ENCODE measurements around the gene UBXN7. TPM values are rescaled to one million over a fixed set of nuclear protein-coding genes. Genes with fewer than 3 reads are reported as not detected.

UBXN7 gene
- total and polyA plus RNA-seq, 3 donors from 2014 or later, result 40.2 to 49.1 (median 40.4) TPM

- Histone ChIP-seq H3K9me3 (no peaks in the 10 kb centered on the region), H3K27me3 (no peaks in the 10 kb centered on the region), H3K4me1 (no peaks in the 10 kb centered on the region), H3K4me3 (no peak overlapping the region), H3K36me3 (ENCODE audit: low read depth, missing control alignments) (no peaks in the 10 kb centered on the region), H3K27ac (no peak overlapping the region)
- DNase-seq, result no peak
- no peak for TF ChIP-seq CTCF (IDR thresholded peaks at IDR 0.05)
- TF ChIP-seq POLR2A (IDR thresholded peaks at IDR 0.05), result no peak
- intact Hi-C loops (cut with DNase I; ENCODE audit: low total_unique reads), result no loop called here
- WGBS, 2 donors, result 72 to 78% methylated on average over 4 of the region's 4 CpGs
Measured at GRCh38 chr3:196356556-196356955, 75.7 kb downstream of the UBXN7 start.

- Histone ChIP-seq H3K4me3 (no peak overlapping the region), H3K27me3 (no peaks in the 10 kb centered on the region), H3K27ac (no peak overlapping the region), H3K9me3 (no peaks in the 10 kb centered on the region), H3K36me3 (ENCODE audit: low read depth, missing control alignments) (no peaks in the 10 kb centered on the region), H3K4me1 (no peaks in the 10 kb centered on the region)
- intact Hi-C loops (cut with DNase I; ENCODE audit: low total_unique reads), result no loop called here
- TF ChIP-seq CTCF (IDR thresholded peaks at IDR 0.05) (no peak), POLR2A (IDR thresholded peaks at IDR 0.05) (no peak)
- DNase-seq, result no peak
- WGBS, 2 donors, result 93 to 94% methylated on average over 1 of the region's 1 CpG
Measured at GRCh38 chr3:196355668-196356067, 76.6 kb downstream of the UBXN7 start.

- no peak for DNase-seq
- Histone ChIP-seq H3K27ac (no peak overlapping the region), H3K9me3 (no peaks in the 10 kb centered on the region), H3K4me3 (no peak overlapping the region), H3K36me3 (ENCODE audit: low read depth, missing control alignments) (no peaks in the 10 kb centered on the region), H3K27me3 (no peaks in the 10 kb centered on the region), H3K4me1 (no peaks in the 10 kb centered on the region)
- intact Hi-C loops (cut with DNase I; ENCODE audit: low total_unique reads), result no loop called here
- TF ChIP-seq CTCF (IDR thresholded peaks at IDR 0.05) (no peak), POLR2A (IDR thresholded peaks at IDR 0.05) (no peak)
- 74 to 75% methylated on average over 6 of the region's 6 CpGs for WGBS, 2 donors
Measured at GRCh38 chr3:196354132-196354531, 78.1 kb downstream of the UBXN7 start.

GRCh38 chr3:196351541-196351940, 80.7 kb downstream of the UBXN7 start:
- no peaks in the 10 kb centered on the region for H3K27me3 ChIP-seq

More at GRCh38 chr3:196351541-196351940, 80.7 kb downstream of the UBXN7 start:
- Histone ChIP-seq H3K9me3 (no peaks in the 10 kb centered on the region), H3K4me3 (no peak overlapping the region), H3K27ac (no peak overlapping the region), H3K36me3 (ENCODE audit: low read depth, missing control alignments) (no peaks in the 10 kb centered on the region), H3K4me1 (no peaks in the 10 kb centered on the region)
- DNase-seq, result no peak
- intact Hi-C loops (cut with DNase I; ENCODE audit: low total_unique reads), result no loop called here
- TF ChIP-seq POLR2A (IDR thresholded peaks at IDR 0.05) (no peak), CTCF (IDR thresholded peaks at IDR 0.05) (no peak)
- 69 to 73% methylated on average over 6 of the region's 6 CpGs for WGBS, 2 donors
